ENCODE data around the gene OSBPL8.

- no peak for TF ChIP-seq ZNF274 (IDR thresholded peaks at IDR 0.05; ENCODE audit: low read depth, low read length)
- no peak for TF ChIP-seq YY1 (IDR thresholded peaks at IDR 0.05; ENCODE audit: insufficient read depth, insufficient read length)
- no peak for TF ChIP-seq SUZ12 (IDR thresholded peaks at IDR 0.05; ENCODE audit: extremely low read depth, insufficient read depth, insufficient read length)
Measured at GRCh38 chr12:76375939-76376338, 183.6 kb downstream of the OSBPL8 start.
